ENCODE measurements around the gene TMEM87B. TPM values are rescaled to one million over a fixed set of nuclear protein-coding genes. Genes with fewer than 3 reads are reported as not detected.

TMEM87B gene
- total and polyA plus RNA-seq, 2 donors (not counting 1 experiment from before 2014, with no cell fraction given): 30.5 to 31.5 TPM

DNA sequence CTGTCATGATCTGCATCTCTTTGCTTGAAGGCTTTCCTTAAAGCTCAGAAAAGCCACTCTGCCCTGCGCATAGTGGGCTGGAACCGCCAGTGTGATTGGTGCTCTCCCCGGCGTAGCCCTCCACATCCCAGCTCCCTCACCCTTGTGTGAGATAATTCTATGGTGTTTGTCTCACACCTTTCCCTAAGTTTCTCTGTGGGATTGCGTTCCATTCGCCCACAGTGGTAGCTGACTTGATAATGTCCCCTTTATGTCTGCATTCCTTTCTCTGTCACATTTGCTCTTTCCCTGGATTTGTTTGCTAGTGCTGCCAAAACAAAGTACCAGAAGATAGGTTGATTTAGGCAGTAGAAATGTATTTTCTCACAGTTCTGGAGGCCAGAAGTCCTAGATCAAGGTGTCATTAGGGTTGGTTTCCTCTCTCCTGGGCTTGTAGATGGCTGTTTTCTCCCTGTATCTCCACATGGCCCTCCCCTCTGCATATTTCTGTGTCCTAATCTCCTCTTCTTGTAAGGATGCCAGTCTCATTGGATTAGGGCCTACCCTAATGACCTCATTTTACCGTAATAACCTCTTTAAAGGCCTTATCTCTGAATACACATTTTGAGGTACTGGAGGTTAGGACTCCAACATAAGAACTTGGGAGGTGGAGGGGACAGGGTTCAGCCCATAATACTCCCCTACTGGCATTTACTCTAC is 7.4 kb upstream of the TMEM87B start:
- H3K36me3 ChIP-seq (ENCODE audit: control insufficient read depth, insufficient read depth, low read length): no peaks in the 10 kb centered on the region
- no peak overlapping the region for H3K9ac ChIP-seq (ENCODE audit: insufficient read depth, low read length)
- H3K9me3 ChIP-seq (ENCODE audit: control insufficient read depth, insufficient read depth, low read depth, low read length): no peaks in the 10 kb centered on the region
- H3K27ac ChIP-seq (ENCODE audit: insufficient read depth, low read length): no peak overlapping the region
- H3K27me3 ChIP-seq (ENCODE audit: control insufficient read depth, insufficient read depth, low read length): no peaks in the 10 kb centered on the region
- no peaks in the 10 kb centered on the region for H3K79me2 ChIP-seq (ENCODE audit: control insufficient read depth, insufficient read depth, low read length)
- H2AFZ ChIP-seq (ENCODE audit: low read length): no peak overlapping the region
- TF ChIP-seq EZH2 (IDR thresholded peaks at IDR 0.05; ENCODE audit: low read length, missing control alignments): no peak
- TF ChIP-seq, protein P1, sequence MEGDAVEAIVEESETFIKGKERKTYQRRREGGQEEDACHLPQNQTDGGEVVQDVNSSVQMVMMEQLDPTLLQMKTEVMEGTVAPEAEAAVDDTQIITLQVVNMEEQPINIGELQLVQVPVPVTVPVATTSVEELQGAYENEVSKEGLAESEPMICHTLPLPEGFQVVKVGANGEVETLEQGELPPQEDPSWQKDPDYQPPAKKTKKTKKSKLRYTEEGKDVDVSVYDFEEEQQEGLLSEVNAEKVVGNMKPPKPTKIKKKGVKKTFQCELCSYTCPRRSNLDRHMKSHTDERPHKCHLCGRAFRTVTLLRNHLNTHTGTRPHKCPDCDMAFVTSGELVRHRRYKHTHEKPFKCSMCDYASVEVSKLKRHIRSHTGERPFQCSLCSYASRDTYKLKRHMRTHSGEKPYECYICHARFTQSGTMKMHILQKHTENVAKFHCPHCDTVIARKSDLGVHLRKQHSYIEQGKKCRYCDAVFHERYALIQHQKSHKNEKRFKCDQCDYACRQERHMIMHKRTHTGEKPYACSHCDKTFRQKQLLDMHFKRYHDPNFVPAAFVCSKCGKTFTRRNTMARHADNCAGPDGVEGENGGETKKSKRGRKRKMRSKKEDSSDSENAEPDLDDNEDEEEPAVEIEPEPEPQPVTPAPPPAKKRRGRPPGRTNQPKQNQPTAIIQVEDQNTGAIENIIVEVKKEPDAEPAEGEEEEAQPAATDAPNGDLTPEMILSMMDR (conservative IDR thresholded peaks at IDR 0.05 in 1 of 2, IDR thresholded peaks at IDR 0.05 in 1 of 2; ENCODE audit: low read depth in 1 of 2, low read length in 2 of 2): no peak
- H3K4me2 ChIP-seq (ENCODE audit: extremely low read depth, insufficient read depth, low read length): no peak overlapping the region
- no peak for DNase-seq (ENCODE audit: low read depth in 2 of 2)
- H3K4me3 ChIP-seq (replicated peaks in 1 of 4; ENCODE audit: control extremely low read depth in 1 of 4, insufficient read depth in 1 of 4, low read depth in 3 of 4, low read length in 4 of 4): no peak overlapping the region
- H4K20me1 ChIP-seq (ENCODE audit: control insufficient read depth, extremely low read depth, insufficient read depth, low read length): no peaks in the 10 kb centered on the region
- H3K4me1 ChIP-seq (ENCODE audit: control insufficient read depth, extremely low read depth, insufficient read depth, low read length): no peaks in the 10 kb centered on the region

DNA sequence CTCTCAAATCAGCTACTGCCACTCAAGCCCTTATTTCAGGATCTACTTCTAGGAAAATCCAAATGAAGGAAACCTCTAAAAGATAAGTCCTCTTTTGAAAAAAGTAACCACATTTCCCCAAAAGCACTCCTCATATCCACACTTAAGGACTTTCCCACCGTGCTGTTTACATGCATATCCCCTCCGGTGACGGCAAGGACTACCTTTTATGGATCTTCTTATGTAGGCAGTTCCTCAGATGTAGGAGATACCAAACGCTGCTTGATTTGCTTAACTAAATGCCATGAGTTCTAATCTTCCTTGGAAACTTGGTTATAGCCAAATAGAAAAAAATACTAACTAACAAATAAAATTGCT is 6.9 kb upstream of the TMEM87B start:
- no peak overlapping the region for H3K4me2 ChIP-seq (ENCODE audit: extremely low read depth, insufficient read depth, low read length)
- no peak for TF ChIP-seq EZH2 (IDR thresholded peaks at IDR 0.05; ENCODE audit: low read length, missing control alignments)
- TF ChIP-seq, protein P1 (conservative IDR thresholded peaks at IDR 0.05 in 1 of 2, IDR thresholded peaks at IDR 0.05 in 1 of 2; ENCODE audit: low read depth in 1 of 2, low read length in 2 of 2): no peak
- no peak overlapping the region for H3K9ac ChIP-seq (ENCODE audit: insufficient read depth, low read length)
- H3K36me3 ChIP-seq (ENCODE audit: control insufficient read depth, insufficient read depth, low read length): no peaks in the 10 kb centered on the region
- H3K9me3 ChIP-seq (ENCODE audit: control insufficient read depth, insufficient read depth, low read depth, low read length): no peaks in the 10 kb centered on the region
- no peak overlapping the region for H2AFZ ChIP-seq (ENCODE audit: low read length)
- H3K79me2 ChIP-seq (ENCODE audit: control insufficient read depth, insufficient read depth, low read length): no peaks in the 10 kb centered on the region
- peaks cover under 1% of the 10 kb centered on the region for H3K4me1 ChIP-seq (ENCODE audit: control insufficient read depth, extremely low read depth, insufficient read depth, low read length)
- DNase-seq (ENCODE audit: low read depth in 2 of 2): no peak
- H3K4me3 ChIP-seq (replicated peaks in 1 of 4; ENCODE audit: control extremely low read depth in 1 of 4, insufficient read depth in 1 of 4, low read depth in 3 of 4, low read length in 4 of 4): no peak overlapping the region
- no peak overlapping the region for H3K27ac ChIP-seq (ENCODE audit: insufficient read depth, low read length)
- H3K27me3 ChIP-seq (ENCODE audit: control insufficient read depth, insufficient read depth, low read length): no peaks in the 10 kb centered on the region
- H4K20me1 ChIP-seq (ENCODE audit: control insufficient read depth, extremely low read depth, insufficient read depth, low read length): no peaks in the 10 kb centered on the region

DNA sequence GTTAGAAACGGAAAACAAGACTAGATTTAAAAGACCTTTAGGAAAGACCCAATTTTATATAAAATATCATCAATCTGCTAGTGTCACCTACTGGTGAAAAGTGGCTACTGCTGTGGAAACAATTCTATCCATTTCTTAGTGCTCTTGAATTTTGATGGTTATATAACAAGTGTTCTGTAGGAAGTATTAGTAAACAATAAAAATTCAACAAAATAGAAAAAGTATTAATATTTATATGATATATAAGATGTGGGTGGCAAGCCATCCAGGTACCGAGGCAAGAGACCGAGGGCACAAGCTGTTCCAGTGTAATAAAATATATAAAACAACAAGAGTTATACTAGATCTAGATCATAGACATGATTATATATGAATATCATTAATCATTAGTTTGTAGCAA is 6.2 kb upstream of the TMEM87B start:
- Histone ChIP-seq H3K79me2 (ENCODE audit: control insufficient read depth, insufficient read depth, low read length) (no peaks in the 10 kb centered on the region), H3K36me3 (ENCODE audit: control insufficient read depth, insufficient read depth, low read length) (no peaks in the 10 kb centered on the region), H4K20me1 (ENCODE audit: control insufficient read depth, extremely low read depth, insufficient read depth, low read length) (no peaks in the 10 kb centered on the region), H2AFZ (ENCODE audit: low read length) (no peak overlapping the region), H3K9me3 (ENCODE audit: control insufficient read depth, insufficient read depth, low read depth, low read length) (no peaks in the 10 kb centered on the region), H3K4me3 (replicated peaks in 1 of 4; ENCODE audit: control extremely low read depth in 1 of 4, insufficient read depth in 1 of 4, low read depth in 3 of 4, low read length in 4 of 4) (no peak overlapping the region), H3K4me1 (ENCODE audit: control insufficient read depth, extremely low read depth, insufficient read depth, low read length) (peaks cover 4% of the 10 kb centered on the region), H3K9ac (ENCODE audit: insufficient read depth, low read length) (no peak overlapping the region), H3K27ac (ENCODE audit: insufficient read depth, low read length) (no peak overlapping the region), H3K27me3 (ENCODE audit: control insufficient read depth, insufficient read depth, low read length) (no peaks in the 10 kb centered on the region), H3K4me2 (ENCODE audit: extremely low read depth, insufficient read depth, low read length) (no peak overlapping the region)
- TF ChIP-seq EZH2 (IDR thresholded peaks at IDR 0.05; ENCODE audit: low read length, missing control alignments): no peak
- TF ChIP-seq, protein P1 (conservative IDR thresholded peaks at IDR 0.05 in 1 of 2, IDR thresholded peaks at IDR 0.05 in 1 of 2; ENCODE audit: low read depth in 1 of 2, low read length in 2 of 2): peak; percentile 57 to 82
- peak; percentile 56 to 84 for DNase-seq (ENCODE audit: low read depth in 2 of 2)

Measured in fibroblast of lung (primary cell).